Subcutaneous preadipocyte (primary cell): ENCODE data around the gene MYH8. TPM values are rescaled to one million over a fixed set of nuclear protein-coding genes. Genes with fewer than 3 reads are reported as not detected.

Experiments
- total RNA-seq: library from RNA; depleted of rRNA; stranded (reverse); fragments of >200 nt; gene quantifications from 2 replicates; pipeline ENCODE4 v1.2.3, GENCODE V29; 2012

The MYH8 gene
- total RNA-seq = not detected in 2 replicates

GRCh38 chr17:10421900-10422542 is at the start of gene MYH8:
Gene MYH8 (minus strand): TSS chr17:10421950. CDS start chr17:10420227, 1,723 bp downstream.

GRCh38 chr17:10469459-10469858 is 47.7 kb upstream of the MYH8 start, which contains the start of gene MYH4:
Gene MYH4 (minus strand): TSS chr17:10469559. CDS start chr17:10466745, 2,814 bp downstream.

GRCh38 chr17:10372906-10373305 is 48.8 kb downstream of the MYH8 start, which contains the start of gene MYH13:
Gene MYH13 (minus strand): TSS chr17:10373006. CDS start chr17:10364530, 8,476 bp downstream.

Other genes starting within 250 kb of the MYH8 start
- 4.5 and 18.4 TPM in 2 replicates for gene GAS7, start 223.3 kb downstream of the MYH8 start, total RNA-seq
- gene MYH13, start 48.9 kb downstream of the MYH8 start, total RNA-seq = not detected in 2 replicates
- gene MYH4, start 47.6 kb upstream of the MYH8 start, total RNA-seq = not detected in 2 replicates
- gene MYH1, start 96.6 kb upstream of the MYH8 start, total RNA-seq = not detected in 2 replicates
- gene MYH2, start 127.7 kb upstream of the MYH8 start, total RNA-seq = not detected in 2 replicates
- 0.37 and 0.39 TPM in 2 replicates for gene MYH3, start 235.4 kb upstream of the MYH8 start, total RNA-seq